Measurements from ENCODE around the gene ZNF25. TPM values are rescaled to one million over a fixed set of nuclear protein-coding genes. Genes with fewer than 3 reads are reported as not detected.

ZNF25 gene
- total RNA-seq, 1 donor from 2014 or later, result 5.2 TPM

DNA sequence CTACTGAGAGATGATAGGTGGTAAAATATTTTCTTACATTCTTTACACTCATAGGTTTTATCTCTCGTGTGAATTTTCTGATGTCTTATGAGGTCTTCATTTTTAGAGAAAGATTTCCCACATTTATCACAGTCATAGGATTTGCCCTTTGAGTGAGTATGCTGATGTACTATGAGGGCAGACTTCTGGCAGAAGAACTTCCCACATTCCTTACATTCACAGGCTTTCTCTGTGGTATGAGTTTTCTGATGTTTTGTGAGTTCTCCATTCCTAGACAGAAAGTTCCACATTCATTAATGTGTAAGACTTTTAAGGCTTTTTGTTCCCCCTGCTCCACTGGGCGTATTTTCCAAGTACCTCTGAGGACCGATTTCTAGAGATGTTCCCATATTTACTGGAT is 23.5 kb downstream of the ZNF25 start:
- no peak for DNase-seq (ENCODE audit: low read depth)
- Histone ChIP-seq H3K36me3 (ENCODE audit: control insufficient read depth, insufficient read depth, low read length) (no peaks in the 10 kb centered on the region), H3K27me3 (ENCODE audit: control insufficient read depth, insufficient read depth, low read length) (no peaks in the 10 kb centered on the region), H3K4me3 (ENCODE audit: low read depth, low read length) (no peak overlapping the region)
- TF ChIP-seq, protein P1, sequence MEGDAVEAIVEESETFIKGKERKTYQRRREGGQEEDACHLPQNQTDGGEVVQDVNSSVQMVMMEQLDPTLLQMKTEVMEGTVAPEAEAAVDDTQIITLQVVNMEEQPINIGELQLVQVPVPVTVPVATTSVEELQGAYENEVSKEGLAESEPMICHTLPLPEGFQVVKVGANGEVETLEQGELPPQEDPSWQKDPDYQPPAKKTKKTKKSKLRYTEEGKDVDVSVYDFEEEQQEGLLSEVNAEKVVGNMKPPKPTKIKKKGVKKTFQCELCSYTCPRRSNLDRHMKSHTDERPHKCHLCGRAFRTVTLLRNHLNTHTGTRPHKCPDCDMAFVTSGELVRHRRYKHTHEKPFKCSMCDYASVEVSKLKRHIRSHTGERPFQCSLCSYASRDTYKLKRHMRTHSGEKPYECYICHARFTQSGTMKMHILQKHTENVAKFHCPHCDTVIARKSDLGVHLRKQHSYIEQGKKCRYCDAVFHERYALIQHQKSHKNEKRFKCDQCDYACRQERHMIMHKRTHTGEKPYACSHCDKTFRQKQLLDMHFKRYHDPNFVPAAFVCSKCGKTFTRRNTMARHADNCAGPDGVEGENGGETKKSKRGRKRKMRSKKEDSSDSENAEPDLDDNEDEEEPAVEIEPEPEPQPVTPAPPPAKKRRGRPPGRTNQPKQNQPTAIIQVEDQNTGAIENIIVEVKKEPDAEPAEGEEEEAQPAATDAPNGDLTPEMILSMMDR (IDR thresholded peaks at IDR 0.05; ENCODE audit: insufficient read depth, low read length, poor library complexity, severe bottlenecking), result no peak

DNA sequence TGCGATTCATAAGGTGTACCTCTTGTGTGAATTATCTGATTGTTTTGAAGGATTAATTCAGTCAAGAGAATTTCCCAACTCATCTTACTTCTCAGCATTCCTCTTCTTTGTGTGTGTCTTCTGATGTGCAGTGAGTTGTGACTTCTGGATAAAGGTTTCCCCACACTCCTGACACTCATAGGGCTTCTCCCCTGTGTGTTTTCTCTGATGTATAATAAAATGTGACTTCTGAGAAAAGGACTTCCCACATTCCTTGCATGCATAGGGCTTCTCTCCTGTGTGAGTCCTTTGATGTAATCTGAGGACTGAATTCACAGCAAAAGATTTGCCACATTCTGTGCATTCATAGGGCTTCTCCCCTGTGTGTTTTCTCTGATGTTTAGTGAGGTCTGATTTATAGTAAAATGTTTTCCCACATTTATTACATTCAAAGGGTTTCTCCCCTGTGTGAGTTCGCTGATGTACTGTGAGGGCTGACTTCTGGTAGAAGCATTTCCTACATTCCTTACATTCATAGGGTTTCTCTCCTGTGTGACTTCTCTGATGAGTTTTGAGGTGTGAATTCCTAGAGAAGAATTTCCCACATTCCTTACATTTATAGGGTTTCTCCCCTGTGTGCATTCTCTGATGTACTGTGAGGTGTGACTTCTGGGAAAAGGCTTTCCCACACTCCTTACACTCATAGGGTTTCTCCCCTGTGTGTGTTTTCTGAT is 24.2 kb downstream of the ZNF25 start:
- no peaks in the 10 kb centered on the region for H3K27me3 ChIP-seq (ENCODE audit: control insufficient read depth, insufficient read depth, low read length)
- H3K4me3 ChIP-seq (ENCODE audit: low read depth, low read length), result no peak overlapping the region
- TF ChIP-seq, protein P1 (IDR thresholded peaks at IDR 0.05; ENCODE audit: insufficient read depth, low read length, poor library complexity, severe bottlenecking), result no peak
- no peaks in the 10 kb centered on the region for H3K36me3 ChIP-seq (ENCODE audit: control insufficient read depth, insufficient read depth, low read length)
- DNase-seq (ENCODE audit: low read depth), result peak; percentile 38

DNA sequence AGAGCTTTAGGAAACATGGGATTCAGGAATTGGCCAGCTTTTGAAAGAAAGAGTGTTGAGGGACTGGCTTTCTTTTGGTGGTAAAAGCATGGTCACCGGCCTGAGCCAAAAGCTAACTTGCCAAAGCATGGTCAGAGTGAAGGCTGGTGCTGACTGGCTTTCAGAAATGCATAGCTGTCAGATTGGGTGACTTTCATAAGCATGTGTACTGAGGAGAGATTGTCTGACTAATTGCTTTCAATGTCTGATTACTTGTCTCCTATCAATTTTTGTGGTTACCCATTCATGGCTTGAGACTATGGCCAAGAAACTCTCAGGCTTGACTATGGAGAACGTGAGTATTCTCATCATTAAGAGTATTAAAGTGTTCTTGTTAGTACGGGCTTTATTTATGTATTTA is 28.2 kb downstream of the ZNF25 start:
- no peaks in the 10 kb centered on the region for H3K36me3 ChIP-seq (ENCODE audit: control insufficient read depth, insufficient read depth, low read length)
- no peak overlapping the region for H3K4me3 ChIP-seq (ENCODE audit: low read depth, low read length)
- DNase-seq (ENCODE audit: low read depth), result no peak

DNA sequence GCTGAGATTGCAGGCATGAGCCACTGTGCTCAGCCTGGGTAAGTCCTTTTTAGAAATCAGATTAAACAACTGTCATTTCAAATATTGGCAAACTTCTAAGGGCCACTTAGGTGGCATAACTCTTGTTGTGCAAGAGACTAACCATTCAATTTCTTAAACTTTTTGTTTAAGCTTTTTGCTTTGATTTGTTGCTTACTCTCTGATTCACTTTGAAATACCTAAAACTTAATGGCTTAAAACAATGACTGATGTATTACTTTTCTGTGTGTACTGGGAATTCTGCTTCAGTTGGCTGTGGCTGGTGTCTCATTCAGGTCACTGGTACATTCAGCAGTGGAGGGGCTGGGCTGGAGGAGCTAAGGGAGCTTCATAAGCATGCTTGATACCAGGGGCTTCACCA is 28.9 kb downstream of the ZNF25 start:
- no peak overlapping the region for H3K4me3 ChIP-seq (ENCODE audit: low read depth, low read length)
- DNase-seq (ENCODE audit: low read depth), result peak; percentile 21
- no peaks in the 10 kb centered on the region for H3K36me3 ChIP-seq (ENCODE audit: control insufficient read depth, insufficient read depth, low read length)
- TF ChIP-seq, protein P1 (IDR thresholded peaks at IDR 0.05; ENCODE audit: insufficient read depth, low read length, poor library complexity, severe bottlenecking), result no peak
- no peaks in the 10 kb centered on the region for H3K27me3 ChIP-seq (ENCODE audit: control insufficient read depth, insufficient read depth, low read length)

More for the DNA sequence above, 28.2 kb downstream of the ZNF25 start:
- no peaks in the 10 kb centered on the region for H3K27me3 ChIP-seq (ENCODE audit: control insufficient read depth, insufficient read depth, low read length)
- TF ChIP-seq, protein P1 (IDR thresholded peaks at IDR 0.05; ENCODE audit: insufficient read depth, low read length, poor library complexity, severe bottlenecking), result no peak

DNA sequence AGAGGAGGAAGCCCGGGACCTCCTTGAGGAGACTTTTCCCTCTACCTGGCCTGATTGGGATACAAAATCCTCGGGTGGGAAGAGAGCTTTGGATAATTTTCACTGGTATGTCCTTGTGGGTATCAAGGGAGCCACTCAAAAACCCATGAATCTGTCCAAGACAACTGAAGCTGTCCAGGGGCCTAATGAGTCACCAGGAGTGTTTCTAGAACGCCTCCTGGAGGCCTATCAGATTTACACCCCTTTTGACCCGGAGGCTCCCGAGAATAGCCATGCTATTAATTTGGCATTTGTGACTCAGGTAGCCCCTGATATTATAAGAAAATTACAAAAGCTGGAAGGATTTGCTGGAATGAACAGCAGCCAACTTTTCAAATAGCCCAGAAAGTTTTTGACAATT is 38.6 kb downstream of the ZNF25 start:
- TF ChIP-seq, protein P1 (IDR thresholded peaks at IDR 0.05; ENCODE audit: insufficient read depth, low read length, poor library complexity, severe bottlenecking), result no peak

DNA sequence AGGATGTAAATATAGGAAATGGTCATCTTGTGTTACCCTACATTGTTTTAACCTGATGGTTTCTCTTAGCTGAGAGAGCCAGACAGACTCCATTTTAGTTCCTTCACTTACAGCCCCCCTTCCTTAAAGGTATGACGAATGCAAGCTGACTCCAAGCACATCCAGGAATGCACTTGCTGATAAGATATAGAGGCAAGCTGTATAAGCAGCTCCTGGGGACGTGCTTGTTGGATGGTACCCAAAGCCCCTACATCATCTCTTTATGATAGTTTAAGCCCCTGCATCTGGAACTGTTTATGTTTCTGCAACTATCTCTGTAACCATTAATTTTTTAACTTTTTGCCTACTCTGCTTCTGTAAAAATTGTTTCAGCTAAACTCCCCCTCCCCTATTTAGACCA is 41.7 kb downstream of the ZNF25 start:
- TF ChIP-seq, protein P1 (IDR thresholded peaks at IDR 0.05; ENCODE audit: insufficient read depth, low read length, poor library complexity, severe bottlenecking), result no peak
- DNase-seq (ENCODE audit: low read depth), result no peak
- H3K36me3 ChIP-seq (ENCODE audit: control insufficient read depth, insufficient read depth, low read length), result no peaks in the 10 kb centered on the region
- H3K27me3 ChIP-seq (ENCODE audit: control insufficient read depth, insufficient read depth, low read length), result no peaks in the 10 kb centered on the region
- H3K4me3 ChIP-seq (ENCODE audit: low read depth, low read length), result no peak overlapping the region

More for the DNA sequence above, 38.6 kb downstream of the ZNF25 start:
- Histone ChIP-seq H3K27me3 (ENCODE audit: control insufficient read depth, insufficient read depth, low read length) (no peaks in the 10 kb centered on the region), H3K4me3 (ENCODE audit: low read depth, low read length) (no peak overlapping the region), H3K36me3 (ENCODE audit: control insufficient read depth, insufficient read depth, low read length) (no peaks in the 10 kb centered on the region)
- no peak for DNase-seq (ENCODE audit: low read depth)
